NCI-H460 (cell line): Measurements from ENCODE around the gene TMEM59. TPM values are rescaled to one million over a fixed set of nuclear protein-coding genes. Genes with fewer than 3 reads are reported as not detected.
A peak's percentile ranks its signal among the peaks of the same experiment; 100 is the strongest.
"Not testable (repeated sequence)": the region's sequence is repeated elsewhere in the genome, so short reads cannot be mapped to it uniquely, and the experiment has no call there.

ENCODE experiments used
- DNase-seq: peaks from one replicate; pipeline ENCODE4 v3.0.0-alpha.2; 2016; ENCODE audit warnings: low read depth; ENCODE audit errors: extremely low read depth
- total RNA-seq: library from RNA; depleted of rRNA; stranded (reverse); fragments of >200 nt; shearing (Covaris generic); gene quantifications from 2 replicates; pipeline ENCODE4 v1.2.3, GENCODE V29; 2014

Gene TMEM59
- total RNA-seq, 1 experiment from 2014 or later: 161 TPM

- DNase-seq: no peak
These were observed 887 bp upstream of the TMEM59 start for GRCh38 chr1:54053745-54054437.

- no peak for DNase-seq
These were observed 522 bp downstream of the TMEM59 start for GRCh38 chr1:54052431-54052933.

GRCh38 chr1:54051933-54052430 lies 1.0 kb downstream of the TMEM59 start:
- no peak for DNase-seq

- DNase-seq: not testable (repeated sequence)
These were observed 2.6 kb downstream of the TMEM59 start for GRCh38 chr1:54050435-54050834.

GRCh38 chr1:54047384-54048305 lies 5.4 kb downstream of the TMEM59 start:
- no peak for DNase-seq

GRCh38 chr1:54046671-54047383 lies 6.2 kb downstream of the TMEM59 start:
- DNase-seq: no peak

GRCh38 chr1:54045496-54045895 lies 7.5 kb downstream of the TMEM59 start:
- DNase-seq: no peak

- DNase-seq: no peak
These were observed 11.2 kb downstream of the TMEM59 start for GRCh38 chr1:54041806-54042205.

- no peak for DNase-seq
These were observed 15.5 kb downstream of the TMEM59 start for GRCh38 chr1:54037476-54037875.

- DNase-seq: no peak
These were observed 24.4 kb downstream of the TMEM59 start for GRCh38 chr1:54028306-54029251.

- no peak for DNase-seq
These were observed 25.2 kb downstream of the TMEM59 start for GRCh38 chr1:54027848-54028247.

GRCh38 chr1:54024811-54025210 lies 28.2 kb downstream of the TMEM59 start:
- DNase-seq: not testable (repeated sequence)

GRCh38 chr1:54024358-54024757 lies 28.6 kb downstream of the TMEM59 start:
- DNase-seq: no peak

GRCh38 chr1:54019562-54020176 lies 33.3 kb downstream of the TMEM59 start:
- DNase-seq: peak; percentile 32

- no peak for DNase-seq
These were observed 34.4 kb downstream of the TMEM59 start for GRCh38 chr1:54018635-54019034.

GRCh38 chr1:54017979-54018378 lies 35.0 kb downstream of the TMEM59 start, which contains the start of gene LDLRAD1:
Gene LDLRAD1 (minus strand): TSS chr1:54018186. CDS start chr1:54018112, 74 bp downstream.
- no peak for DNase-seq

- DNase-seq: peak; percentile 53
These were observed 36.4 kb downstream of the TMEM59 start for GRCh38 chr1:54016343-54017282.
